Breast epithelium (tissue), 3 donors: ENCODE measurements around the gene HIGD1B.

Experiments
- CTCF ChIP-seq, 3 donors: fragments of 450-650 bp; IDR thresholded peaks; one replicate each; pipeline ENCODE4 v1.5.1; 2016 to 2017; ENCODE audit warnings: antibody characterized with exemption in 3 of 3, mild to moderate bottlenecking in 3 of 3, moderate library complexity in 3 of 3
- POLR2A ChIP-seq: fragments of 450-650 bp; IDR thresholded peaks from one replicate; pipeline ENCODE4 v1.6.1; 2016; ENCODE audit warnings: antibody characterized with exemption, mild to moderate bottlenecking, moderate library complexity

GRCh38 chr17:44844390-44844830 lies 3.3 kb upstream of the HIGD1B start:
- TF ChIP-seq POLR2A (no peak), CTCF (IDR thresholded peaks at IDR 0.05) (no peak)
